H7 (cell line): Measurements from ENCODE around the gene KRT33A. TPM values are rescaled to one million over a fixed set of nuclear protein-coding genes. Genes with fewer than 3 reads are reported as not detected.

Experiments used
- DNase-seq: peaks from one replicate; pipeline ENCODE4 v3.0.0; 2012
- H3K27me3 ChIP-seq: 2 replicates; pipeline ENCODE4 v1.6.0; 2011; ENCODE audit warnings: mild to moderate bottlenecking, low read length; ENCODE audit not compliant: control insufficient read depth, insufficient read depth
- H3K36me3 ChIP-seq: replicated peaks from 2 replicates; pipeline ENCODE4 v1.5.1; 2011; ENCODE audit warnings: low read length; ENCODE audit not compliant: control insufficient read depth, insufficient read depth
- H3K4me3 ChIP-seq: 2 replicates; pipeline ENCODE4 v1.5.1; 2011; ENCODE audit warnings: low read depth, mild to moderate bottlenecking, control low read depth, low read length, moderate library complexity; ENCODE audit not compliant: insufficient read depth
- total RNA-seq: library from RNA; depleted of rRNA; stranded (reverse); fragments of >200 nt; shearing (Covaris generic); gene quantifications from 2 replicates; pipeline ENCODE4 v1.2.3, GENCODE V29; 2014

The KRT33A gene
- total RNA-seq, 1 experiment from 2014 or later = not detected

GRCh38 chr17:41327411-41328120 lies 23.1 kb downstream of the KRT33A start:
- no peaks in the 10 kb centered on the region for H3K36me3 ChIP-seq
- DNase-seq = no peak

DNA sequence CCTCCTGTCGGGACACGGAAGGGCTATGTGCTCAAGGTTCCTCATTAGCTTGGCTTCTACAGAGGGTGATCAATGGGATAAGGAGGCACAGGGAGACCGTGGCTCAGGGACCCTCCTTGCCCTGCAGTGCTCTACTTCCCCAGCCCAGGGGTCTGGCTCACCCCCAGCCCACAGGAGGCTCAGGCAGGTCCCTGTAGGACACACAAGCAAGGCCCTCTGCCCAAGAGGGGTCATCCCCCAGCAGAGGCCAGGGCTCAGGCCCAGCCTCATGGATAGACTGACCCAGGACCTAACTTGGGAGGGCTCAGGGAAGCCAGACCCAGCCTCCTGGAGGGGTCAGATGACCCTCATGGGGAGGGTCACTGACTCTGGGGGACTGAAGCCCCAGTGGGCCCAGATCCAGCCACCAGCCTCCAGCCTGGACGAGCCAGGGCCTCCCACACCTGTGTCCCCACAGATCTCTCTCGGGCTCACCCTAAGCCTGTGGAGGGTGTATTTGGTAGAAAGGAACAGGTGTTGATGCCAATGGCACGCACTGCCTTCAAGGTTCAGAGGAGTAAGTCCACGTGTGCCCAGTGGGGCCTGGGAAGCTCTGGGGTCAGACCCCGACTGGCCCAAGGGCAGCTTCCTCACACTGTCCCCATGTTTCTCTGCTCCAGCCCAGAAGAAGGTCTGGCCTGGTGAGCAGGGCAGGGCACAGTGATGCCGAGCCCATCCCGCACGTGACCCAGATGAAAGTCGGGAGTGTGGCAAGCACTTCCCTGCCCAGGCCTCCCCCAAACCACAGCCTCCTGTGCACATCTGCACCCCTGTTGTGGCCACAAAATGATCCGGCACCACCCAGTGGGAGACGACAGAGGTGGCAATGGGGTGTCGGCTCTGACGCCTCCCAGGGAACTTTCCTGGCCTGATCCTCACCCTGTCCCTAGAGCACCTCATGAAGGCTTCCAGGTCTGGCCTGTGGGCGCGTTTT lies 24.2 kb downstream of the KRT33A start:
- Histone ChIP-seq H3K36me3 (no peaks in the 10 kb centered on the region), H3K4me3 (no peak overlapping the region), H3K27me3 (no peaks in the 10 kb centered on the region)
- DNase-seq = no peak

More at GRCh38 chr17:41327411-41328120, 23.1 kb downstream of the KRT33A start:
- Histone ChIP-seq H3K4me3 (no peak overlapping the region), H3K27me3 (no peaks in the 10 kb centered on the region)

GRCh38 chr17:41325611-41326010 lies 25.0 kb downstream of the KRT33A start:
- Histone ChIP-seq H3K36me3 (no peaks in the 10 kb centered on the region), H3K27me3 (no peaks in the 10 kb centered on the region), H3K4me3 (no peak overlapping the region)
- DNase-seq = no peak

- Histone ChIP-seq H3K27me3 (no peaks in the 10 kb centered on the region), H3K4me3 (no peak overlapping the region), H3K36me3 (no peaks in the 10 kb centered on the region)
- DNase-seq = no peak
Measured at GRCh38 chr17:41325126-41325525, 25.5 kb downstream of the KRT33A start.

- Histone ChIP-seq H3K27me3 (no peaks in the 10 kb centered on the region), H3K4me3 (no peak overlapping the region), H3K36me3 (no peaks in the 10 kb centered on the region)
- DNase-seq = peak; percentile 84
Measured at GRCh38 chr17:41324180-41325075, 26.2 kb downstream of the KRT33A start.

GRCh38 chr17:41322903-41323895 lies 27.4 kb downstream of the KRT33A start:
- Histone ChIP-seq H3K36me3 (no peaks in the 10 kb centered on the region), H3K4me3 (no peak overlapping the region)
- no peak for DNase-seq

GRCh38 chr17:41322094-41322902 lies 28.3 kb downstream of the KRT33A start:
- H3K27me3 ChIP-seq = no peaks in the 10 kb centered on the region
- H3K36me3 ChIP-seq = no peaks in the 10 kb centered on the region
- DNase-seq = peak; percentile 60
- H3K4me3 ChIP-seq = no peak overlapping the region

More at GRCh38 chr17:41322903-41323895, 27.4 kb downstream of the KRT33A start:
- no peaks in the 10 kb centered on the region for H3K27me3 ChIP-seq

DNA sequence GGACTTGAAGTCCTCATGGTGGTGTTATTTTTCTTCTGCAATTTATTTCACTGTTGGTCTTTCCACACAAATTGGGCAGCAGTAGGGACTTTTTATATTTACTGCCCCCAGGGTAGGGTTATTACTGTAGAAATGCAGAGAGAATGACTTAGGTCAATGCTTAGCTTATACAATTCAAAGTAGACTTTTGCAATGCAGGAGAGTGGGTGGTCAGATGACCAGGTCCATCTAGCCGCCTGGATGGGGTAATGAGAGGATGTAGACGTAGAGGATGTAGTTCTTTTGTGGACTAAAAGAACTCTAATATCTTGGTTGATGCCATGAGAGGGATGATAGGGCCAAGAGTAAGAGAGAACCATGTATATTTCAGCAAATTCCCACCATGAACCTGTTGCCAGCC lies 32.4 kb downstream of the KRT33A start:
- Histone ChIP-seq H3K36me3 (no peaks in the 10 kb centered on the region), H3K27me3 (no peaks in the 10 kb centered on the region), H3K4me3 (no peak overlapping the region)
- no peak for DNase-seq

GRCh38 chr17:41315814-41316445 lies 34.7 kb downstream of the KRT33A start:
- no peaks in the 10 kb centered on the region for H3K36me3 ChIP-seq
- no peaks in the 10 kb centered on the region for H3K27me3 ChIP-seq
- H3K4me3 ChIP-seq = no peak overlapping the region
- DNase-seq = no peak

GRCh38 chr17:41315204-41315794 lies 35.3 kb downstream of the KRT33A start, which contains the start of gene KRTAP17-1:
KRTAP17-1 (minus strand) TSS chr17:41315710; CDS start chr17:41315650, 60 bp downstream.
- H3K36me3 ChIP-seq = no peaks in the 10 kb centered on the region
- peak; percentile 31 for DNase-seq
- H3K27me3 ChIP-seq = no peaks in the 10 kb centered on the region
- H3K4me3 ChIP-seq = no peak within 1 kb of the TSS

- no peaks in the 10 kb centered on the region for H3K27me3 ChIP-seq
- no peak for DNase-seq
- no peaks in the 10 kb centered on the region for H3K36me3 ChIP-seq
- no peak overlapping the region for H3K4me3 ChIP-seq
Measured at GRCh38 chr17:41311111-41311510, 39.5 kb downstream of the KRT33A start.

DNA sequence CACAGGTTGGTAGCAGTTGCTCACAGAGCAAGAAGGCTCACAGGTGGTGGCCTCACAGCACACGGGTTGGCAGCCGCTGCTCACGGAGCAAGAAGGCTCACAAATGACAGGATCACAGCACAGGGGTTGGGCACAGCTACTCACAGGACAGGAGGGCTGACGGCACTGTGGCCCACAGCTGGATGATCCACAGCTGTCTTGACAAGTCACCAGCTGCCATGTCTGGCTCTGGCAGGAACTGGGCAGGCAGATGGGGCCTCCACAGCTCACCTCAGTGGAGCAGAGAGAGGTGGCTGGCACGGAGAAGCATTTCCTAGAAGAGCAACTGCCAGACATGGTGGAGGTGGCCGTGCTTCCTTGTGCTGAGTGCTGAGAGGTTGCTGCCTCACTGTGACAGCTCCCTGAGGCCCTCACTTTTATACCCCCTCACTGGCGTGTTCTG lies 41.7 kb downstream of the KRT33A start, which contains the start of gene KRTAP16-1:
TSS of gene KRTAP16-1 (minus strand) at position 392 of the 442 bp plus-strand sequence. CDS start at position 336, 56 bp downstream.
- H3K36me3 ChIP-seq = no peaks in the 10 kb centered on the region
- no peak for DNase-seq
- no peaks in the 10 kb centered on the region for H3K27me3 ChIP-seq
- H3K4me3 ChIP-seq = no peak within 1 kb of the TSS
